AG04449 (cell line): Measurements from ENCODE around the gene B4GALNT1.

ENCODE experiments used
- CTCF ChIA-PET: fragments of 350-600 bp; formaldehyde crosslinking; extraction: SDS; loops from one replicate; lab custom pipeline; 2021; ENCODE audit warnings: antibody characterized with exemption; lab: Yijun Ruan, JAX
- POLR2A ChIA-PET: fragments of 400-600, 350-600 bp; formaldehyde crosslinking; extraction: SDS; loops from one replicate; lab custom pipeline; 2020; ENCODE audit warnings: antibody characterized with exemption, inconsistent platforms; lab: Yijun Ruan, JAX
- DNase-seq: peaks from one replicate; pipeline ENCODE4 v3.0.0-alpha.2; 2010; ENCODE audit warnings: low read depth, low spot score
- H3K4me3 ChIP-seq: 2 replicates; pipeline ENCODE4 v1.5.1; 2011; ENCODE audit warnings: low read depth, mild to moderate bottlenecking, control low read depth, low read length
- CTCF ChIP-seq: IDR thresholded peaks from one replicate; pipeline ENCODE4 v1.5.1; 2011; ENCODE audit warnings: mild to moderate bottlenecking, moderate library complexity, low read length, control low read depth, inconsistent platforms; ENCODE audit not compliant: insufficient read depth; ENCODE audit errors: missing control alignments

Gene B4GALNT1

GRCh38 chr12:57579677-57580465 lies 53.1 kb downstream of the B4GALNT1 start:
- ChIA-PET CTCF (interaction anchor here (0.8 to 12.4 kb wide), 9 partner anchors 11 to 325 kb away, joined by 3 to 214 read pairs (median 113); partner anchors contain the start of genes ARHGEF25, B4GALNT1 and PIP4K2C), POLR2A (no interaction called here)
- TF ChIP-seq CTCF, result no peak
- no peak for DNase-seq
- H3K4me3 ChIP-seq, result no peak overlapping the region

- DNase-seq, result no peak
- ChIA-PET CTCF (interaction anchor here (8.3 to 12.4 kb wide), 3 partner anchors 16 to 53 kb away, joined by 159 to 212 read pairs (median 186); partner anchors contain the start of genes B4GALNT1 and PIP4K2C), POLR2A (no interaction called here)
- H3K4me3 ChIP-seq, result no peak overlapping the region
- no peak for TF ChIP-seq CTCF
These were observed 54.0 kb downstream of the B4GALNT1 start for GRCh38 chr12:57579011-57579410.

GRCh38 chr12:57577981-57578758 lies 54.8 kb downstream of the B4GALNT1 start:
- POLR2A ChIA-PET, result no interaction called here
- H3K4me3 ChIP-seq, result no peak overlapping the region
- TF ChIP-seq CTCF, result no peak
- CTCF ChIA-PET, result interaction anchor here (1.0 to 12.4 kb wide), 3 partner anchors 17 to 55 kb away, joined by 4 to 212 read pairs (median 186); partner anchors contain the start of genes B4GALNT1 and PIP4K2C
- no peak for DNase-seq

GRCh38 chr12:57576613-57577160 lies 56.3 kb downstream of the B4GALNT1 start:
- ChIA-PET CTCF (interaction anchor here (1.1 to 16.4 kb wide), 5 partner anchors 6 to 56 kb away, joined by 3 to 214 read pairs (median 12); partner anchors contain the start of genes B4GALNT1 and PIP4K2C), POLR2A (no interaction called here)
- no peak for TF ChIP-seq CTCF
- no peak overlapping the region for H3K4me3 ChIP-seq
- DNase-seq, result no peak
